ENCODE measurements around the gene CARD9.

DNA sequence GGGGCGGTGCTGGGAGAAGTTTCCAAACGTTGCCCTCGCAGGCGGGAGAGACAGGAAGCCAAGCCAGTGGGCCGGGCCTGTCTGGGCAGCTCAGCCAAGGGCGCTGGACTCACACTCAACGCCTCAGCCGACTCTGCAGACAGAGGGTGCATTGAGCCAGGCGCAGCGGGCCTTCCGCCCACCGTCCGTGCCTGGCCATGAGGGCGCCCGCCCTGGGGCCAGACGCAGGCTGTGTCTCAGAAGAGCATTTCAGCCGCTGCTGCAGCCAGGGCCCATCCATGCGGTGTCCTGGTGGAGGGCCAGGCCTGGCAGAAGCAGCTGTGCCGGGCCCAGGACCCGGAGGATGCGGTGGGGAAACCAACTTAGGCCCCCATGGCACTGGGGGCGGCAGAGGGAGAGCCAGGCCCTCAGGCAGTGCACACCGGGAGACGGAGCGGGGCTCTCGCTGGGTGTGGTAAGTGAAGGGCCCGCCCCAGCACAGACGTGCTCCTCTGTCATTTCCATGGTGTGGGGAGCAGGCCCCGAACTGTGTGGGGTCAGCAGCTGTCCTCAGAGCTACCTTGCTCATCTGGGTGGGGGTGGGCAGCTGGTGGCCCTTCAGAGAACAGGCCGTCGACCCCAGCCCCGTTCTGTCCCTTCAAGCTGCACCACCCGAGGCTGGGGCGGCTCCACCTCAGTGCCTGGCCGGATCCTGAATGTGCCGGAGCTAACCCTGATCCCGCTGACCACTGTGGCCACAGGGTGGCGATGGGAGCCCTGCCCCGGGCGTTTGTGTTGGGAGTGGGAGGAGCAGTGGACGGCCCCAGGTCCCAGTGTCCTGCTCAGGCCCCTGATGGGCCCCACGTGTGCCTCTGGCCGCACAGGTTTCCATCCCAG is 27.9 kb downstream of the CARD9 start:
- TF ChIP-seq TARDBP (IDR thresholded peaks at IDR 0.05): no peak
- no peak for TF ChIP-seq FOXM1 (IDR thresholded peaks at IDR 0.05; ENCODE audit: borderline replicate concordance)
- no peak for TF ChIP-seq HDGF (IDR thresholded peaks at IDR 0.05; ENCODE audit: borderline replicate concordance)
- TF ChIP-seq NFRKB (IDR thresholded peaks at IDR 0.05): no peak
- no peak for TF ChIP-seq FOXA1 (IDR thresholded peaks at IDR 0.05)
- no peak for TF ChIP-seq ZNF384 (IDR thresholded peaks at IDR 0.05)
- TF ChIP-seq SP1 (IDR thresholded peaks at IDR 0.05): no peak
- no peak for TF ChIP-seq SUZ12 (IDR thresholded peaks at IDR 0.05)
- TF ChIP-seq FOXK2 (IDR thresholded peaks at IDR 0.05): no peak
- TF ChIP-seq BHLHE40 (IDR thresholded peaks at IDR 0.05; ENCODE audit: borderline replicate concordance): no peak
- TF ChIP-seq, protein P1, sequence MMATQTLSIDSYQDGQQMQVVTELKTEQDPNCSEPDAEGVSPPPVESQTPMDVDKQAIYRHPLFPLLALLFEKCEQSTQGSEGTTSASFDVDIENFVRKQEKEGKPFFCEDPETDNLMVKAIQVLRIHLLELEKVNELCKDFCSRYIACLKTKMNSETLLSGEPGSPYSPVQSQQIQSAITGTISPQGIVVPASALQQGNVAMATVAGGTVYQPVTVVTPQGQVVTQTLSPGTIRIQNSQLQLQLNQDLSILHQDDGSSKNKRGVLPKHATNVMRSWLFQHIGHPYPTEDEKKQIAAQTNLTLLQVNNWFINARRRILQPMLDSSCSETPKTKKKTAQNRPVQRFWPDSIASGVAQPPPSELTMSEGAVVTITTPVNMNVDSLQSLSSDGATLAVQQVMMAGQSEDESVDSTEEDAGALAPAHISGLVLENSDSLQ (IDR thresholded peaks at IDR 0.05): no peak
- no peak for TF ChIP-seq CTBP1 (IDR thresholded peaks at IDR 0.05; ENCODE audit: borderline replicate concordance)

All from HEK293T (cell line).